CD4-positive, alpha-beta T cell treated with Interleukin-12 subunit alpha and Interleukin-12 subunit beta, for 1 hour (primary cell): ENCODE results near the gene SPOP.
"Not testable (repeated sequence)": the region's sequence is repeated elsewhere in the genome, so short reads cannot be mapped to it uniquely, and the experiment has no call there.

Source experiments
- DNase-seq: peaks from one replicate; pipeline ENCODE4 v3.0.0-alpha.2; 2020

The SPOP gene

GRCh38 chr17:49694847-49695697, 17.2 kb upstream of the SPOP start:
- DNase-seq, result peak; percentile 75

- DNase-seq, result no peak
These were observed 14.9 kb upstream of the SPOP start for GRCh38 chr17:49692751-49693150.

GRCh38 chr17:49691677-49692191, 13.8 kb upstream of the SPOP start:
- no peak for DNase-seq

GRCh38 chr17:49691086-49691676, 13.3 kb upstream of the SPOP start:
- no peak for DNase-seq

- no peak for DNase-seq
These were observed 12.4 kb upstream of the SPOP start for GRCh38 chr17:49690256-49690655.

GRCh38 chr17:49688848-49689247, 11.0 kb upstream of the SPOP start:
- DNase-seq, result no peak

GRCh38 chr17:49687878-49688491, 10.1 kb upstream of the SPOP start:
- peak; percentile 42 for DNase-seq

- no peak for DNase-seq
These were observed 3.4 kb upstream of the SPOP start for GRCh38 chr17:49681106-49681979.

GRCh38 chr17:49680314-49680713, 2.4 kb upstream of the SPOP start:
- no peak for DNase-seq

GRCh38 chr17:49677134-49677932, 564 bp downstream of the SPOP start:
- peak; percentile 95 for DNase-seq

GRCh38 chr17:49676276-49676868, 1.5 kb downstream of the SPOP start:
- peak; percentile 87 for DNase-seq

- no peak for DNase-seq
These were observed 3.4 kb downstream of the SPOP start for GRCh38 chr17:49674507-49674906.

- DNase-seq, result not testable (repeated sequence)
These were observed 4.2 kb downstream of the SPOP start for GRCh38 chr17:49673679-49674078.

- no peak for DNase-seq
These were observed 7.3 kb downstream of the SPOP start for GRCh38 chr17:49670641-49671040.

- DNase-seq, result no peak
These were observed 7.9 kb downstream of the SPOP start for GRCh38 chr17:49670002-49670401.

- no peak for DNase-seq
These were observed 10.0 kb downstream of the SPOP start for GRCh38 chr17:49667854-49668253.

GRCh38 chr17:49664706-49665211, 13.1 kb downstream of the SPOP start:
- DNase-seq, result no peak

- DNase-seq, result no peak
These were observed 18.1 kb downstream of the SPOP start for GRCh38 chr17:49659661-49660382.

- no peak for DNase-seq
These were observed 21.6 kb downstream of the SPOP start for GRCh38 chr17:49656247-49656646.

- no peak for DNase-seq
These were observed 30.7 kb downstream of the SPOP start for GRCh38 chr17:49647256-49647585.
